SW 1271 (cell line): ENCODE measurements around the gene KCNG2.

Experiments used
- DNase-seq, 2 experiments: peaks; one replicate each; lab custom pipeline; 2025; lab: John Stamatoyannopoulos, UW

KCNG2 gene

DNA sequence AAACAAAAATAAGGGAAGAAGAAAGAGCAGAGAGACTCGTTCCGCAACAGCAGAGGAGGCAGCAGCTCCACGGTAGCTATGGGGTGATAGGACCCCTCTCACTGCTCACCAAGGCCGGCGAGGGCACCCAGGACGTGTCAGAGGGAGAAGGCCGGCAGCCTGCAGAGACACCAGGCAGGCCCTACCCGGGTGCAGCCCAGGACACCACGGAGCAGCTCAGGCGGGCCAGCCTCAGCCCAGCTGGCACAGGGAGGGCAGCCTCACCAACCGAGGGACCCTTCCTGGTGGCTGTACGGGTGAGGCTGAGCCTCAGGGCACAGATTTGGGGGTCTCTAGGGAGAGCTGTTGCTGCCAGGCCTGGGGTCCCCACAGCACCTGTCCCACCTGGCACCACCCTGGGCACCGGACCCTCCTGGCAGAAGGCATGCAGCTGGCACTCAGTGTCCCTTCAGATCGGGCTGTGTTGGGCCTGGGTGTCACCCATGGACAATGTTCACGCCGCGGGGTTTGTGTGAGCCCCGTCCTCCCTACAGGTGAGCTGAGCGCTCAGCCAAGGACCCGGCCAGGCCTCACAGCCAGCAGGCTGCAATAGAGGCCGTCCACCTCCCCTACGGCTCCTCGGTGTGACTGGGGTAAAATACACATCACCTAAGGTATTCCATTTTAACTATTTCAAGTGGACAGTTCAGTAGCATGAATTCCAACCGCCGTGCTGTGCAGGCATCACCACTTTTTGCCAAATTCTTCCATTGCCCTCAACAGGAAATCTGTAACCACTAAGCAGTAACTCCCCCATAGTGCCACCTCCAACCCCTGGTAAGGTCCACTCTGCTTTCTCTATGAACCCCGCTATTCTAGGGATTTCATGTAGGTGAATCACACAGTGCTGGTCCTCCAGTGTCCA lies 21.6 kb downstream of the KCNG2 start:
- no peak for DNase-seq

DNA sequence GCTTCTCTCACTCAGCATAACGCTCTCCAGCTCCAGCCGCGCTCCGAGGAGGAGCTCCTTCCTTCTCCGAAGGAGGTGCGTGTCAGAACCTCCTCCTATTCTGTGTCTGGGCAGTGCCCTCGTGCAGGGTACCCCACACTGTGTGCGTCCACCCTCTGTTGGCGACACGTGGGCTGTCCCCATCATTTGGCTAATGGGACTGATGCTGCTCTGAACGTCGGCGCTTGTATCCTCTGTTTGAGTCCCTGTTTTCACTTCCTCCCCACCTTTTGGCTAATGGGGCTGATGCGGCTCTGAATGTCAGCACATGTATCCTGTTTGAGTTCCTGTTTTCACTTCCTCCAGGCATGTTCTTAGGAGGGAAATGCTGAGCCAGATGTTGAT lies 22.2 kb downstream of the KCNG2 start:
- DNase-seq = no peak

DNA sequence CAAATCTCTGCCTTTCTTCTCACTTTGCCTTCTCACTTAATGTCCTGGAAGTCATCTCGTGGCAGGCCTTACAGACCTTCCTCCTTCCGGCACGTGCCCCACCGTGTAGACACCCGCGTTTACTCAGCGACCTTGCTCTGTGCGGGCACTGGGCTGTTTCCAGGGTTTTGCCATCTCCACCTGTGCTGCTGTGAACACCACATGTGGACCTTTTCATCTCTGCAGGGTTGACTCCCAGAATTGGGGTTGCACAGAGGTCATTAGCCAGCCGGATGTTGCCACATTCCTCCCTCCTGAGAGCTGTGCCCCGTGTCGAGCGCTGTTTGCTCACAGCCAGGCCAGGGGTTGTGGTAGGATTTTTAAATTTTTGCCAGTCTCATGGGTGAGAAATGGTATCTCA lies 25.4 kb downstream of the KCNG2 start:
- DNase-seq = no peak

DNA sequence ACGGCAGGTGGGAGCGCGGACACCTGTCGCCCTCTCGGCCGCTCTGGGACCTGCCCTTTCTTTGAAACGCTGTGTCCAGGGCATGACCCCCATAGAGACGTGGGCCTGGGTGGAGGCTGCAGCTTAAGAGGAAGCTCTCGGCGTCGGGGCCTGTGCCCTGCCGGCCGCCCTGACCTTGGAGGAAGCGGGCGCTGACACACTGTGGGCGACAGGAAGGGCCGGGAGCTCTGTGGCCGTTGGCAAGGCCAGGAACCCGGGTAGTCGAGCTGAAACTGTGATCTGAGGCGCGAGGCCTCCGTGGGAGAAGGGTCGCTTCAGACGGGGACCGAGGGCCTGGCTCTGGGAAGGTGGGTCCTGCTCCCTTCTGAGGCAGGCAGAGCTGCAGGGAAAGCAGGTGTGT lies 28.2 kb downstream of the KCNG2 start:
- DNase-seq = no peak

DNA sequence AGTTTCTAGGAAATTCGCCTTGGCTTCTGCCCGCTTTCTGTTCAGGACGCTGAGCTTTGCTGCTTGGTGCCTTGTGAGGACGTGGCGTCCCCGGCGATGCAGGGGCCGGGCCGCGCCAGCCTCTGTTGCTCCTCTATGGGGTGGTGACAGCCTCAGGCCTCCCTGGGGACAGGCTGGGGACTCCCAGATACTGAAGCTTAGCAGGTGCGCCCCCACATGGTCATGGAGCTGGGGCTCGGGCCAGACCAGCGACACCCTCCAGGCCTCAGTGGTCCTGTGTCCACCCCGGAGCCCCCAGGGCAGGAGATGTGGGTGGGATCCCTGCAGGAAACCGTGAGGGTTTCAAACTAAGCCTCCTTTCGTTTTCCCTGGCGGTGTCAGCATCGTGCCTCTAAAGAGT lies 29.2 kb downstream of the KCNG2 start:
- no peak for DNase-seq

DNA sequence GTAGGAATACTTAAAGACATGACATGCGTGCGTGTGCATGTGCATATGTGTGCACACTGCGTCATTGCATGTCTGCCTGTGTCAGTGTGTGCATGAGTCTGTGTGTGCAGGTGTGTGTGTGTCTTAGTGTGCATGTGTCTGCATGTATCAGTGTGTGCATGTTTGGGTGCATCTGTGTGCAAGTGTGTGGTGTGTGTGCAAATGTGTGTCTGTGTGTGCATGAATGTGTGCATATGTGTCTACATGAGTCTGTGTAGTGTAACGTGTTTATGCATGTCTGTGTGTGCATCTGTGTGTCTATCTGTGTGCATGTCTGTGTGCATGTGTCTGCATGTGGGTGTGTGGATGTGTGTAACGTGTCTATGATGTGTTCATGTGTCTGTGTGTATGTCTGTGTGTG lies 30.5 kb downstream of the KCNG2 start:
- DNase-seq = no peak

DNA sequence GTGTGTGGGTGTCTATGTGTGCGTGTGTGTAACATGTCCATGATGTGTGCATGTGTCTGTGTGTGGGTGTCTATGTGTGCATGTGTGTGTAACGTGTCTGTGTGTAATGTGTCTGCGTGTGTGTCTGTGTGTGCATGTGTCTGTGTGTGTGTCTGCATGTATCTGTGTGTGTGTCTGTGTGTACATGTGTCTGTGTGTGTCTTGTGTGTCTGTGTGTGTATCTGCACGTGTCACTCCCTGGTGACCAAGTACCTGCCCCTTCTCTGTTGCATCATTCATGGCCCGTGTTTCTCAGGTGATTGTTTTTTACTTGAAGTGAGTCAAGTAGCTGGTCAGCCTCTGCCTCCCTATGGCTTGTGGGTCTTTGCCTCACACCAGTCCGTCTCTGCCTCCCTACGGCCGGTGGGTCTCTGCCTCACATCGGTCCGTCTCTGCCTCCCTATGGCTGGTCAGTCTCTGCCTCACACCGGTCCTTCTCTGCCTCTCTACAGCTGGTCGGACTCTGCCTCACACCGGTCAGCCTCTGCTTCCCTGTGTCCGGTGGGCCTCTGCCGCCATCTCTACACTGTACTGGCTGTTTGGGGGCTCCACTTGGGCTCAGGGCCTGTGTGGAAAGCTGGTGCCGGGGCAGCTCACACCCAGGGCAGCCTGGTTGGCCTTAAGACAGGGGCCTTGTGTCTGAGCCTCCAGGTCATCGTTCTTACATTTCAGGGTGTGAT lies 31.6 kb downstream of the KCNG2 start:
- no peak for DNase-seq

DNA sequence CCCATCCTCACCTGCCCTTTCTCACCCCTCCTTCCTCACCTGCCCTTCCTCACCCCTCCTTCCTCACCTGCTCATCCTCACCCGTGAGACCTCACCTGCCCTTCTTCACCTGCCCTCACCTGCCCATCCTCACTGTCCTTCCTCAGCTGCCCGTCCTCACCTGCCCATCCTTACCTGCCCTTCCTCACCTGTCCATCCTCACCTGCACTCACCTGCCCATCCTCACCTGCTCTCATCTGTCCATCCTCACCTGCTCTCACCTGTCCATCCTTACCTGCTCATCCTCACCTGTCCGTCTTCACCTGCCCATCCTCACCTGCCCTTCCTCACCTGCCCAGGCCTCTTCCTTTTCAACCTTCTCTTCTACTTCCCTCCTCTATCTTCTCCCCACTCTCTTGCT lies 34.4 kb downstream of the KCNG2 start:
- DNase-seq = no peak

DNA sequence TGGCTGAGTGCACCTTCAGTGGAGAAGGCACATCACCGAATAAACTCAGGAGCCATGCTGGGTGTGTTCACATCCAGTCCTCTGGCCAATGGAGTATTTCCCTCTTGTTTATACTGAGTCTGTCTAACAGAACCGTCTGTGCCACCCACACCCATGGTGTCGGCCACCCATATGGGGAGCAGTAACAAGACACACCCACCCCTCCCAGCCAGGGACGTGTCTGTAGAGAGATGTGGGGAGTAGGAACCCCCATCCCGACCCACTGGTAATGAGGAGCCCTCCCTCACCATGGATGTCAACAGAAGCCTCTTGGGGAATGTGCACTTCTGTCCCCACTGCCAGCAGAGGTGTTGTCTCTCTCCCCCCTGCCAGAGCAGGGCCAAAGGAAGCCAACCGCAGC lies 37.1 kb downstream of the KCNG2 start:
- DNase-seq = no peak

DNA sequence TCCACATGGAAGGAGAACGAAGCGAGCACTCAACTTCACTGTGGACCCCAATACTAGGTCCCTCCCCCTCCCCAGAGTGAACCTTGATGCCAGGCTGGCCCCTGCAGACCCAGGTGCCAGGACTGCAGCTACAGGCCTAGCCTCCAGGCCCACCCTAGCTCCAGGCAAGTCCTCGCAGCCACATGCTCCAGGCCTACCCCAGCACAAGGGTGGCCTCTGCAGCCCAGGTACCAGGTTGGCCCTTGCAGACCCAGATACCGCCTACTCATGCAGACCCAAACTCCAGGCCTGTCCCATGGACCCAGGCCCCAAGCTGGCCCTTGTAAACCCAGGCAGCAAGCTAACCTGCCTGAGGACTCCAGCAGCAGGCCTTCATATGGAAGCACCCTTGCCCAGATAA lies 44.2 kb downstream of the KCNG2 start:
- DNase-seq = no peak

DNA sequence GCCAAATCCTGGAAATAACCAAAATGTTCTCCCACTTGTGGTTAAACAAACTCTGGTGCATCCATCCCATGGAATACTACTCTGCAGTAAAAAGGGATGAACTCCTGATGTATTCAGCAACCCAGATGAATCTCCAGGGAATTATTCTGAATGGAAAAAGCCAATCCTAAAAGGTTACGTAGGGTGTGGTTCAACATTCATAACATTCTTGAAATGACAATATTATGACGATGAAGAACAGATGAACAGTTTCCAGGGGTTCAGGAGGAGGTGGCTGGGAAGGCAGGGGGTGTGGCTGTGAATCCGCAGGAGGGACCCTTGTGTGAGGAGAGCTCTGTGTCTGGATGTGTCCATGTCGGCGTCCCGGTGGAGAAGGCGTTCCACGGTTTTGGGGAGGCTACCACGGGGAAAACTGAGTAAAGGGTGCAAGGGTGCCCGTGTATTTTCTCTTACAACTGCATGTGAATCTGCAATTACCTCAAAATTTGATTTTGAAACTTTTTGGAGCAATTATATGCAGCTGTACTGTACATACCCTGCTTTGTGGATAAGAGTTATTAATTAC lies 47.3 kb downstream of the KCNG2 start:
- DNase-seq = no peak

DNA sequence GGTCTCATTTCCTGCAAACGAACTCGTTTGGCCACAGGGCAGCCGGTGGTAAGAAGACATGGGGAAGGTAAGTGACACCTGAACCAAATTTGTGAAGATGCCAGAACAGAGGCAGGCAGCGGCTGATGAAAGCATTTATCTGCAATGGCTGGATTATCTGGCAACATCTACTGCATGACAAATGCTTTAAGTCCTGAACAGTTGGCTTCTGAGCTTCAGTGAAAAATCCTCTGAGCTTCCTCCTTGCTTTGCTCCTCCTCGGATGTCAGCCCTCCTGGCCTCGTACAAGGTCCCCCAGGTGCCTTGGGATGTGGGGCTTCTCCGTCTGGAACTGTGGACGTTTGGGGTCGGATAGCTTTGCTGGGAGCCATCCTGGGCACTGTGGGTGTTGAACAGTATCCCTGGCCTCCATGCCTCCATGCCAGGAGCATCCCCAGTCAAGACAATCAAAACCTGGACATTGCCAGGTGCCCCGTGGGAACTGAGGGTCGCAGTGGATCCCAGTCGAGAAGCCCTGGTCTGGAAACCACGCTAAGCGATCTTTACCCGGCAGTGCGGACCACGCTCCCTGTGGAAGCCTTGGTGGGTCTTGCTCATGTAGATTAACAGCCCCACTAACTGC lies 49.3 kb downstream of the KCNG2 start:
- no peak for DNase-seq

DNA sequence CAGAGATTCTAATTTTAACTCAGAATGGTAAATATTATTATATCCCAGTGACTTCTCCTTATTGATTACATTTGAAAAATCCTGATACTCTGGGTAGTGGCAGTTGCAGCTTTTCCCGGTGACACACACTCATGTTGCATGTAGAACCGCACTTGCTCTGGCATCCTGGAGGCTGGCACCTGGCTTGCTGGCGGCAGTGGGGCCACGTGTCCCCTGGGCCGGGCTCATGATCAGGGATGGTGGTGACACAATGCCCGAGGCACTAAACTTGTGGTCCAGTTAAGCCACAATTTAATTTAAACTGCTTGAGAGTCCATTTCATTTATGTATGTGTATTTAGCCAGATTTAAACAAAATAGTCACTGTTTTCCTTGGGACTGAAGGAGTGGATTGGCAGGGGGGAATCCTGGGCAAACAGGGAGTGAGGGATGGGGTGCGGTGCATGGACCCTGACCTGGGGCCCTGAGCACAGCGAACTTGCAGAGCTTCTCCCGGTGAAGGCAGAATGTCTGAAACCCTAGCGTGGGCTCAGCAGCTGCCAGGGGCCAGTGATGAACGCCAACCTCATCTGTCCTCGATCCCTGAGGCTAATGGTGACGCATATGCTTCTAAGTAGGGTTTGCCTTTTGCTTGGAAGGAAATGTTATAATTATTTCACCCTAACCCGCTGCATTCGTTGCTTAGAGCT lies 50.0 kb downstream of the KCNG2 start:
- DNase-seq = no peak

DNA sequence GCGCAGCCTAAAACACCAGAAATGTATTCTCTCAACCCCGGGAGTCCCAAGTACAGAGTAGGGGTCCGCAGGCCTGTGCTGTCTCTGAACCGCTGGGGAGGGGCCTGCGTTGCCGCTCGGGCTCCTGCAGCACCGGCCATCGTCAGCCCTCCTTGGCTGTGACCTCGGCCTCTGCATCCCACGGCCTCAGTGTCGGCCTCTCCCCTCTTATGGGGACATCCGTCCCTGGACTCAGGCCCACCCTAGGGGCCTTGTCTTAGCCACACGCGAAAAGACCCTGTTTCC lies 50.5 kb downstream of the KCNG2 start:
- DNase-seq = no peak

DNA sequence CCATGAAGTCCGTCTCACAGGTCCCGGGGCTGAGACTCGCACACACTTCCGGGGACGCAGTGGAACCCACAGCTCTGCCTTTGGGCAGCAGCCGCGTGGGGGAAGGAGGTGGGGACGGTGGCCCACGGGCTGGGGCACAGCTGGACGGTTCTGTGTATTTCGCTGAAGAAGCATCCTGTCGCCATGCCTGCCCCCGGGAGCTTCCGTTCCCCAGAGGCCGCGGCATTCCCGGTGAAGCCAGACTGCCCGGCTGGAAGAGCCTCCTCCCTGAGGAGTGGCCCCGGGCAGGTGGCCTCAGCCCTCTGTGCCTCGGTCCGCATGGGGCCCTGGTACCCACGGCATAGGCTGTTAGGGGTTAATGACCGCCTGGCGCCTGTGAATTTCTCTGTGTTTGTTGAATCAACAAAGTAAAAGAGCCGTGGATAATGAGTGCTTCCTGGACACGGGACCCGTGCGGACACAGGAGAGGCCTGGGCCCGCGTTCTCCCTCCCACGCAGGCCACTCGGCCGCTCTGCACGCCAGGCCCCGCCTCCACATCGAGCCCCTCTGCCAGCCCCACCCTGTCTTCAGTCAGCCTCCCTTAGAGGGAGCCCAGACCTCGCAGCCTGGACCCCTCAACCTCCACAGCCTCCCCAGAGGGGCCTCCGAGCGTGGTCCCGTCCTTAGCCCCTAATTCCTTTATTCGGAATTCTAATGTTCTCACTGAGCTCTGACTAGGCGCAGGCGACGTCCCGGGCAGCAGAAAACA lies 51.0 kb downstream of the KCNG2 start:
- DNase-seq = no peak

DNA sequence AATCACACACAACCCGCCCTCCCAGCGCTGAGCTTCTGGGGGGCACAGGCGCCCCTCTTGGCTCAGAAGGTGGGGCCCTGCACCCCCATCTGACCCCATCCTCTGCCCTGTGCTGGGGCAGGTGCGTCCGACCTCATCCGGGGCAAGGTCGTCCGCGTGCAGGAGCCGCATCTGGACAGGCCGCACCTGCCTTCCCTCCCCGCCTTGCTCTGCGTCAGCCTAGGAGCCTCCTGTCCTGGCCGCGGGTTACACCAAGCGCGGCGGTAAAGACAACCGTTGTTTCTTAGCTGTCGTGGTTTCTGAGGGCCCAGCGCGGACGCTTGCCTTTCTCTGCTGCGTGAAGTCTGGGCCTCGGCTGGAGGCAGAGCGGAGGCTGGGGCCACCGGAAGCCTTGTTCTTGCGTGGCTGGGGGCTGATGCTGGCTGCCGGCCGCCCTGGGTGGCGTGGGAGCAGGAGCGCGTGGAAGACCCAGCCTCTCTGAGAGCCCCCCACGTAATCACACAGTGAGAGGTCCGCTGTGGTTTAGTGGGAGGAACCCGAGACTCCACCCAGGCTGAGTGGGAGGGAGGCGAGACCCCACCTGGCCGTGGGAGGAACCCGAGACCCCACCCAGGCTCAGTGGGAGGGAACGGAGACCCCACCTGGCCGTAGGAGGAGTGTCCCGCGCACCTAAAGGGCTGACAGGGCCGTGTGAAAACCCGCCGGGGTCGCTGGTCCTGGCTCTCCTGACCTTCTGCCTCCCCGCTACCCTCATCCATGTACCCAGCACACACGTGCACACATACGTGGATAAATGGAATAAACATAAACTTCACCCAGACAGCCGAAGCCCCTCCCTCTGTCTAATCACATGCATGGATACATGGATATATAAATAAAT lies 51.8 kb downstream of the KCNG2 start:
- DNase-seq = no peak

DNA sequence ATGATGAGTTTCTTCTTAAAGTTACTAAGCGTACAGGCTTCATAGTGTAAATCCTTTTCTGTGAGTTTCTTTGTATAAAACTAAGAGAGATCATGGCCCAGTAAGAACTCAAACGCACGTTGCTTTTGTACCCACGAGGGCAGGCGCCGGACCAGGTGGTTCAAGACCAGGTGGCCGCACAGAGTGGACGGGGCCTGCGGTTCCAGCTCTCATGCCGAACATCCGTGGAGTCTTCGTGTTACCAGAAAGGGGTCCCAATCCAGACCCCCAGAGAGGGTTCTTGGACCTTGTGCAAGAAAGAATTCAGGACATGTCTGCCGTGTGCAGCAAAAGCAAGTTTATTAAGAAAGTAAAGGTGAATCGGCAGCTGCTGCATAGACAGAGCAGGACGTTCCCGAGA lies 53.0 kb downstream of the KCNG2 start:
- DNase-seq = no peak

DNA sequence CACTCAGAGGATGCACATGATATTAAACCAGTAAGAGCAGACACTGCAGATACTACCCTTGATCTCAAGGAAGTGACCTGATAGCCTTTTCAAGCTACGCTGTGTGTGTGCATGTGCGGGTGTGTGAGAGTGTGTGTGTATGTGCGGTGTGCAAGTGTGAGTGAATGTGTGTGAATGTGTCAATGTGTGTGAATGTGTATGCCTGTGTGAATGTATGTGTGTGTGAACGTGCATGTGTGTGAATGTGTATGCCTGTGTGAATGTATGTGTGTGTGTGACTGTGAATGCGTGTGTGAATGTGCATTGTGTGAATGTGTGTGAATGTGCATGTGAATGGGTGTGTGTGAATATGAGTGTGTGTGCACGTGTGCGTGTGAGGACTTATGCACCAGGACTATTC lies 53.8 kb downstream of the KCNG2 start:
- DNase-seq = no peak

DNA sequence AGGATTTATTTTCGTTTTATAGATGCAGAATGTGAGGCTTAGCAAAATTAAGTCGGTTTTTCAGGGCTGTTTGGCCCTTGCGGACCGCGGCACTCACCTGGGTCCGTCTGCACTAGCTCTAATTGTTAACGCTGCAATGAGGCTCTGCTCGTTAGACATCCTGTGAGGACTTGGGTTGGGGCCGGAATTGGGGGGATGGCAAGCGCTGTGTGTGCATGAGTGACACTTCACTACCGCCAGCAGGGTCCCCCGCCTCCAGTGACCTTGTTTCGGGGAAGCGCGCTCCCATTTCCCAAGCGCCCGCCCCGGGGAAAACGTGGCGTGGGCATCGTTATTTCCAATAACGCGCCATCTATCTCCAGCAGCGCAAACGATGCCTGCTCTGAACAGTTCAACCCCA lies 54.2 kb downstream of the KCNG2 start:
- DNase-seq = no peak

DNA sequence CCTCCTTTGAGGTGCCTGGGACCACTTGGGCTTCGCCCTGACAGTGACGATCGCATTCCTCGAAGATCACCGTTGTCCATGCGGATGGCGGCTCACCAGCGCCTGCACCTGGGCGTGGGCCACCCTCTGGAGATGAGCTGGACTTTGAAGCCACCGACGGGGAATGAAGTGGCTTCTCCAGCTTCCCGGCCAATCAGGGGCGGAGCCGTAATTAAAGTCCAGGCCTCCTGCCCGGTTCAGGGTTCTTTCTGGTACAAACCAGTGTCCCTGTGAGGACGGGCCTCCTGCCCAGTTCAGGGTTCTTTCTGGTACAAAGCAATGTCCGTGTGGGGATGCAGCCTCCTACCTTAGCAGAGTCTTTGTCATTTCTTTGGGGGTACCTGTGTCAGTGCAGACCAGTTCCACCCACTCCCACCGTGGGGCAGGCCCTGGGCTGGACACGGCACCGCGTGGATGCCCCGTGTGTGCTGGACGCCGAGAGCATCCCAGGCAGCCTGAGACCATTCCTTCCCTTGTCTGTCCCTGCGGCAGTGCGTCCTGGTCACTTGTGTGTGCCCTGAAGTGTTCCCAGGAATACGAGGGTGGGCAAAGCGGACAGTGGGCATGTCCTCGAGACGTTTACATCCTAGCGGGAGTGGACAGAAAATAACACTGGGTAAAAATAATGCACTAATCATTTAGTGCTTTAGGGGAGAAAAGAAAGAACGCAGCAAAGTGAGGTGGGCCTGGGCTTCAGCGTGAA lies 55.0 kb downstream of the KCNG2 start:
- no peak for DNase-seq
